SK-N-MC (cell line): Measurements from ENCODE around the gene GALNT18.

Source experiments
- DNase-seq: peaks from one replicate; pipeline ENCODE4 v3.0.0-alpha.2; 2011; ENCODE audit warnings: low read depth, low spot score
- H3K27ac ChIP-seq: fragments of 200-600 bp; sonication (generic); 2 replicates; pipeline ENCODE4 v1.5.1; 2016; ENCODE audit warnings: mixed run types
- H3K36me3 ChIP-seq: fragments of 200-600 bp; sonication (generic); 2 replicates; pipeline ENCODE4 v1.6.1; 2017; ENCODE audit warnings: antibody characterized with exemption, low read length, mixed read lengths; ENCODE audit not compliant: insufficient read depth
- H3K4me3 ChIP-seq: fragments of 200-600 bp; sonication (generic); 2 replicates; pipeline ENCODE4 v1.5.1; 2016
- H3K9ac ChIP-seq: fragments of 200-600 bp; sonication (generic); 2 replicates; pipeline ENCODE4 v1.8.0; 2017; ENCODE audit warnings: mixed run types, mixed read lengths; ENCODE audit not compliant: insufficient read length
- H3K9me3 ChIP-seq: fragments of 200-600 bp; sonication (generic); 2 replicates; pipeline ENCODE4 v1.6.1; 2017; ENCODE audit warnings: low read depth, mild to moderate bottlenecking, antibody characterized with exemption, low read length, moderate library complexity, mixed read lengths
- EZH2 ChIP-seq: fragments of 200-600 bp; sonication (generic); IDR thresholded peaks from one replicate; pipeline ENCODE4 v1.6.1; 2017; ENCODE audit warnings: antibody characterized with exemption
- FOXP2 ChIP-seq: optimal IDR thresholded peaks from 2 replicates; pipeline ENCODE3; 2011; ENCODE audit warnings: mild to moderate bottlenecking, moderate library complexity; ENCODE audit not compliant: insufficient read depth; ENCODE audit errors: extremely low read length, control extremely low read depth
- POLR2AphosphoS5 ChIP-seq: IDR thresholded peaks from 2 replicates; pipeline ENCODE4 v1.6.1; 2012; ENCODE audit warnings: mild to moderate bottlenecking, low read depth, low read length, borderline replicate concordance

The GALNT18 gene

DNA sequence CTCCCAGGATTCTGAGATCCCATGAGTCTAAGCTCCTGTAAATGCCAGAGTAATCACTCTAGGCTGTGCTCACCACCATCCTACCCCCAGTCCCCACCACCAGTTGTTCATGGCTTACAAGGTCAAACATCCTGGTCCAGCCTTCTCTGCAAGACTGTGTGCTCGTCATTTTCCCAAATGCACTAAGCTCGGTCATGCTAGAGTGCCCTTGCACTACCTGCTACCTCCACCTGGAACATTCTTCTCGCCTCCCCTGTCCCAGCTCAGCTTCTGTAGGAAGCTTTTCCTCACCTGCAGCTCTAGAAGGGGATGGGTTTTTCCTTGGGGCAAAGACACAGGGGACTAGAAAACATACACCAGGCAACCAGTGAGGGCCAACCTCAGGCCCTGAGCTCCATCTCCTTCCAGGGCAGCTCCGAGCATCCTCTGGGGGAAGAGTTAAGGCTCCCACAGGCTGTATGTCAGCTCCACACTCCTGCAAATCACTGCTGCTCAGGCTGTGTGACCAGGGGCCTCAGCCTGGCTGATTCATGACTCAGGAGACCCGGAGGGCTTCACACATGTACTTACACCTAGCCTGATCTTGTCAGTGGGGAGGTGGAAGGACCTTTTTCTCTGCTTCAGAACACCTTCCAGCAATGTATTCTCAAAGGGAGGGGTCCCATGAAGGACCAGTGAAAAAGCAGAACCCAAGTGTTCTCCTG, 231.6 kb downstream of the GALNT18 start:
- Histone ChIP-seq H3K36me3 (no peaks in the 10 kb centered on the region), H3K9ac (no peak overlapping the region), H3K4me3 (no peak overlapping the region), H3K9me3 (no peaks in the 10 kb centered on the region), H3K27ac (no peak overlapping the region)
- no peak for DNase-seq
- TF ChIP-seq FOXP2 (no peak), EZH2 (no peak), POLR2AphosphoS5 (no peak)

DNA sequence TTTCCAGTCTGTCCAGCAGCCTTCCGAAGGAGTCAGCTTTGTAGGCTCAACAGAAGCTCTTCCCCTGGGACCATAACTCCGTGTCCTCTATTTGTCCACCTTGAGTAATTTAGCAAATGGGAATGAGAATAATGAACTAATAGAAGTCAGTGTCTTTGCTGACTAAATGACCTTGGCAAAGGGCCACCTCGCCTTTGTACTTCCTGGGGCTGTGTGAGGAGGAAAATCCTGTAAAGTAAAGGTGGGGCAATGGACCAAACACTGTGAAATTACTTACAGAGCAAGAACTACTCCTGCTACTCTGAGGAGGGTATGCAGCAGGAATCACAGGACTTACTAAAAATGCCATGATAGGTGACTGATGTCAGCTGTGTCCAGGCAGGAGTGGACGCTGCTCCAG, 232.6 kb downstream of the GALNT18 start:
- no peak for TF ChIP-seq POLR2AphosphoS5
- TF ChIP-seq FOXP2, result no peak
- TF ChIP-seq EZH2, result no peak
- DNase-seq, result no peak
- Histone ChIP-seq H3K4me3 (no peak overlapping the region), H3K9me3 (no peaks in the 10 kb centered on the region), H3K27ac (no peak overlapping the region), H3K9ac (no peak overlapping the region), H3K36me3 (no peaks in the 10 kb centered on the region)

DNA sequence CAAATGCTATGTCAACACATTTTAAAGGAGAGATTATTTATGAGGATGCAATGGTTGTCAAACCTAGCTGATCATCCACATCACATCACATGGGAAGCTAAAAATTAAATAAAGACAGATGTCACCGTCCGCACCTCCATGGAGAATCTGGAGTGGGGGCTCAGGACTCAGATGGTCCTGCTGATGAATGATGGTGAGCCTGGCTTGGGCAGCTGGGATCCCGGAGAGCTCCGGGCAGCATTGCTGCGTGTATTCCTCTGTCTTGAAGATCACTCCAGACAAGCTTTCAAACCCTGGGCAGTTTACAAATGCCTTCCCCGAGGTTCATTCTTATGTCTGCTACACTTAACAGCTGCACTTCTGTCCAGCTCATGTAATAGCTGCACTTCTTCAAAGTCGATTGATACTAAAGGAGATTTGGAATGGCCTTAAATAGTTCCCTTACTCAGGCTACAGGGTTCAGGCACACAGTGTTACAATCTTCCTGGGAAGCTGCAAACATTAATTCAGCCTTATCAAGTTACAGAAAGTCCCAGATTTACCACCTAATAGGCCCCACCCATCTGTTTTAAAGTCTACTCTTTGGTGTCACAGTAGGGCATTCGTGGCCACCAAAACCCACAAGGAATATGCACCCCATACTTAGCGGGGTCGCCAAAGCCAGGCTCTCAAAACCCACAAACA, 234.0 kb downstream of the GALNT18 start:
- Histone ChIP-seq H3K9ac (no peak overlapping the region), H3K4me3 (no peak overlapping the region), H3K27ac (no peak overlapping the region), H3K9me3 (no peaks in the 10 kb centered on the region), H3K36me3 (no peaks in the 10 kb centered on the region)
- no peak for TF ChIP-seq POLR2AphosphoS5
- TF ChIP-seq FOXP2, result no peak
- no peak for TF ChIP-seq EZH2
- DNase-seq, result no peak

DNA sequence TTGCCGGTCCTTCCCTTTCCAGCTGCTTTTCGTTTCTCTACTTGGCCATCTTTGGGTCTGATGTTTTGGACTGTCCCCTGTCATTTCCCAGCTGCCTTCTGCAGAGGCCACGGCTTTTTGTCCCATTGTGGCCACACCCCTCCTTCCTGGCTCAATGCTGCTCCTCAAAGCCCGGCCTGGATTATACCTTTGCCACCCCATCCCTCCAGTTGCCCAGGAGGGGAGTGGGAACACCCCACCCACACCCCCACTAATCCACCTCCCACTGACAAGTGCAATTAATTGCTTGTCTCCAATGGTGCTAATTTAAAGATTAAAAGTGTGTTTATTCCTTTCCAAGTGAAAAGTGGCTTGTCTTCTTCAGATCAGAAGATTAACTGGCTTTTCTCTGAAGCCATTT, 234.6 kb downstream of the GALNT18 start:
- Histone ChIP-seq H3K9me3 (no peaks in the 10 kb centered on the region), H3K4me3 (no peak overlapping the region), H3K9ac (no peak overlapping the region), H3K27ac (no peak overlapping the region), H3K36me3 (no peaks in the 10 kb centered on the region)
- TF ChIP-seq POLR2AphosphoS5 (no peak), EZH2 (no peak), FOXP2 (no peak)
- no peak for DNase-seq

DNA sequence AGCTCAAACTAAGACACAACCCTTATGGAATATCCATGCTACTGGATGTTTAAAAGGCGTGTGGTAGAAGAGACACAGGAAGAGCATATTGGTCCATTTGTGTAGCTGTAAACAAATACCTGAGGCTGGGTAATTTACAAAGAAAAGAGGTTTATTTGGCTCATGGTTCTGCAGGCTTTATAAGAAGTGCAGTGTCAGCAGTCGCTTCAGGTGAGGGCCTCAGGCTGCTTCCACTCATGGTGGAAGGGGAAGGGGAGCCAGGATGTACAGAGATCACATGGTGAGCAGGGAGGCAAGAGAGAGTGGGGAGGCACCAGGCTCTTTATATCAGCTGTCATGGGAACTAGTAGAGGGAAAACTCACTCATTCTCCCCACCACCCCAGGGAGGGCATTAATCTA, 237.0 kb downstream of the GALNT18 start:
- no peak for TF ChIP-seq EZH2
- no peak for TF ChIP-seq POLR2AphosphoS5
- no peak for TF ChIP-seq FOXP2
- DNase-seq, result no peak

DNA sequence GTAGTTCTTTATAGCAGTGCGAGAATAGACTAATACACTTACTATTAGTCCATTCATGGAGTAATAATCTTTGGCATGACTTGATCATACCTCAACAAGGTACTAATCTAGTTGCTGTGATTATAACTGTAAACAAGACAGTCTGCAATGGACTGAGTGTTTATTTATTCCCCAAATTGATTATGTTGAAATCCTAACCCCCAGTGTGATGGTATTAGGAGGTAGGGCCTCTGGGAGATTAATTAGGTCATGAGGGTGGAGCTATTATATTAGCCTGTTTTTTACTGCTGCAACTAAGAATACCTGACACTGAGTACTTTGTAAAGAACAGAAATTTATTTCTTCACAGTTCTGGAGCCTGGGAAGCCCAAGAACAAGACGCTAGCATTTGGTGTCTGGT, 237.8 kb downstream of the GALNT18 start:
- H3K4me3 ChIP-seq, result no peak overlapping the region
- H3K27ac ChIP-seq, result no peak overlapping the region
- H3K9ac ChIP-seq, result no peak overlapping the region
- no peak for DNase-seq
- no peaks in the 10 kb centered on the region for H3K9me3 ChIP-seq
- H3K36me3 ChIP-seq, result no peaks in the 10 kb centered on the region
- TF ChIP-seq FOXP2, result no peak
- TF ChIP-seq POLR2AphosphoS5, result no peak
- no peak for TF ChIP-seq EZH2

More for the DNA sequence above, 237.0 kb downstream of the GALNT18 start:
- H3K9ac ChIP-seq, result no peak overlapping the region
- no peaks in the 10 kb centered on the region for H3K36me3 ChIP-seq
- H3K9me3 ChIP-seq, result no peaks in the 10 kb centered on the region
- H3K4me3 ChIP-seq, result no peak overlapping the region
- H3K27ac ChIP-seq, result no peak overlapping the region

DNA sequence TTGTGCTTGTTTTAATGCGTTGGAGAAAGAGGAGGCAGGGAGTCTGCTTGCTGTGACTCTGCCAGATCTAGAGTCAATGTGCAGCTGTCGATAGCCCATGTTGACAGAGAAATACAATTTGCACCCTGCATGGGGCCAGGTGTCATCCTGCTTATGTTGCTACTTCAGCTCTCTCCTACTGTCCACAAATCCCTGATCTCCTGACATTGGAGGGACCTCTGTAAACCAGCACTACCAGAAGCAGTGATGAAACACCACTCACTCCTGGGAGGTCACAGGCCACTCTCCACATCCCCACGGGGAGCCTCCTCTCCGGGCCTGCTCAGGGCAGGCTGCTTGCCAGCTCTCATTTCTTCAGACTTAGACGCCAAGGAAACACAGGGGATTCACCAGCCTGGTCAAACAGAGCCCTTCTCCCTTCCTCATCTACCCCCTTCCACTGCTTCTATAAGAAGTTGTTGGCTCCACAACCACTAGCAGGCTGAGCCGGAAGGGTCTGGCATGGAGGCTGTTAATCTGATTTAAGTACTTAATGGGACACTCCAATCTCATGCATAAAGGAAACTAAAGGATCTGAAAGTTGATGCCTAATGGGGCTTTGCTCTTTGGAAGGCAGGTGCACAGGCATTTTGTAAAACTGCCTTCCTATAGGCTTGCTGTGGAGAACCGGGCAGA, 238.8 kb downstream of the GALNT18 start:
- H3K9me3 ChIP-seq, result no peaks in the 10 kb centered on the region
- H3K4me3 ChIP-seq, result no peak overlapping the region
- no peaks in the 10 kb centered on the region for H3K36me3 ChIP-seq
- H3K27ac ChIP-seq, result no peak overlapping the region
- TF ChIP-seq FOXP2, result no peak
- no peak for TF ChIP-seq POLR2AphosphoS5
- TF ChIP-seq EZH2, result no peak
- no peak for DNase-seq
- no peak overlapping the region for H3K9ac ChIP-seq

DNA sequence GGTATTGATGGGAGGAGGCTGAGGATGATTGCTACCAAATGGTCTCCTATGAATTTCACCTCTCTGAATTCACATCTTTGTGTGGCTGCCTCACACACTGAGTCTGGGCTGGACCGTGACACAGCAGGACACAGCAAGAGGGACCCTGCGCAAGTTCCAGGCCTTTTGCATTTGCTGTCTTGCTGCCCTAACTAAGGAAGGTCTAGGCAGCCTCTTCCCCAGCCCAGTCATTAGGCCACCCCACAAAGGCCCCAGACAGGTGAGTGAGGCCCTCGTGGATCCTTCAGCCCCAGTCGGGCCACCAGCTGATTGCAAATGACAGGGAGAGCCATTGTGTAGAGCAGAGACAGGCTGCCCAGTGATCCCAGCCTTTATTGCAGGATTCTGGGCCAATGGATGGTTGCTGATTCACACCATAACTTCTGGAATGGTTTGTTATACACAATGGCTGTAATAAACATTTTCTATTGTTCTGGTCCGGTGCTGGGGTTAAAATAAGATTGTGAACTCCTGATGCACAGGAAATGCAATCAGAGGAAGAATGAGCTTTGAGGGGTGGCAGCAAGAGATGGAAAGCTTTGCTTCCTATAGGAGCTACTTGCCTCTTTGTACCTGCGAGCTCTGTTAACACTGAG, 240.2 kb downstream of the GALNT18 start:
- no peaks in the 10 kb centered on the region for H3K36me3 ChIP-seq
- no peaks in the 10 kb centered on the region for H3K9me3 ChIP-seq
- no peak for DNase-seq
- H3K27ac ChIP-seq, result no peak overlapping the region
- TF ChIP-seq FOXP2 (no peak), EZH2 (no peak), POLR2AphosphoS5 (no peak)
- no peak overlapping the region for H3K4me3 ChIP-seq
- no peak overlapping the region for H3K9ac ChIP-seq
